AG09319 (cell line): ENCODE results near the gene HOXD4.

Experiments
- DNase-seq: peaks from one replicate; pipeline ENCODE4 v3.0.0-alpha.2; 2010; ENCODE audit warnings: low read depth; ENCODE audit errors: extremely low read depth
- TF ChIP-seq, protein P1 (sequence below): IDR thresholded peaks from 2 replicates; pipeline ENCODE4 v1.5.1; 2011; ENCODE audit warnings: low read depth, mild to moderate bottlenecking, inconsistent platforms, low read length, moderate library complexity

The HOXD4 gene

DNA sequence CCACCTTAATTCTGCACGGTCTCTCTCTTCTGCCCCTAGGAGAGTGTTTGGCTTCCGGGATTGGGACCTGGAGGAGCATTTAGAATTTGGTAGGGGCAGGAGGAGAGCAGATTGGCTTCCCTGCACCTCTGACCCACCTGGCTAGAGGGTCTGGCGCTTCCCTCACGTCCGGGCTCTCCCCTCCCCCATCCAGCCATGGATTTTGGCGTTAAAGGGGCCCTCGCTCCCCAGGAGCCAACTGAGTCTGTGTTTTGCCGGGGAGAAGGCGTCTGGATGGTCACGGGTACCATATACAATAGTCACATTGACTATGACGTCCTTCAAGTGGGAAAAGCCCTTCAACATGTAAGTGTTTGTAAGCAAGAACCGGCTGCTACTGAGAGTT is 12.3 kb downstream of the HOXD4 start:
- TF ChIP-seq, protein P1, sequence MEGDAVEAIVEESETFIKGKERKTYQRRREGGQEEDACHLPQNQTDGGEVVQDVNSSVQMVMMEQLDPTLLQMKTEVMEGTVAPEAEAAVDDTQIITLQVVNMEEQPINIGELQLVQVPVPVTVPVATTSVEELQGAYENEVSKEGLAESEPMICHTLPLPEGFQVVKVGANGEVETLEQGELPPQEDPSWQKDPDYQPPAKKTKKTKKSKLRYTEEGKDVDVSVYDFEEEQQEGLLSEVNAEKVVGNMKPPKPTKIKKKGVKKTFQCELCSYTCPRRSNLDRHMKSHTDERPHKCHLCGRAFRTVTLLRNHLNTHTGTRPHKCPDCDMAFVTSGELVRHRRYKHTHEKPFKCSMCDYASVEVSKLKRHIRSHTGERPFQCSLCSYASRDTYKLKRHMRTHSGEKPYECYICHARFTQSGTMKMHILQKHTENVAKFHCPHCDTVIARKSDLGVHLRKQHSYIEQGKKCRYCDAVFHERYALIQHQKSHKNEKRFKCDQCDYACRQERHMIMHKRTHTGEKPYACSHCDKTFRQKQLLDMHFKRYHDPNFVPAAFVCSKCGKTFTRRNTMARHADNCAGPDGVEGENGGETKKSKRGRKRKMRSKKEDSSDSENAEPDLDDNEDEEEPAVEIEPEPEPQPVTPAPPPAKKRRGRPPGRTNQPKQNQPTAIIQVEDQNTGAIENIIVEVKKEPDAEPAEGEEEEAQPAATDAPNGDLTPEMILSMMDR = no peak
- no peak for DNase-seq

DNA sequence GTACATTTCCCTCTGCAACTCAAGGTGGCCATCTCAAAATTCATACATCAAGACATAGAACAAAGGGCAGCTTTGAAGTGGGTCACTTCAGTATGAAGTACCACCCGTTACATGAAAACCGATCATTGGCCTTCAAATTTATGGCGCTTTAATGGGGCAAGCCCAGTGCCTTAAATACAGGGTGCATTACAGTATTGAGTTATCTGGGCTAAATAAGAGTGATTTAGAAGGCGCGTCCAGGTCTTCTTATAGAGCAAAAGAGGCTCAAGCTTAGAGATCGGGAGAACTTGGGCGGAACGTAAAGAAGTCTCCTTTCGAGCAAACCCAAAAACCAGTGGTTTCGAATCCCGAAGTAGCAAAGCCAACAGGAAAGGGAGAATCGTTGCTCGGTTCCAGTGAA is 12.9 kb downstream of the HOXD4 start:
- TF ChIP-seq, protein P1 = no peak
- DNase-seq = no peak

DNA sequence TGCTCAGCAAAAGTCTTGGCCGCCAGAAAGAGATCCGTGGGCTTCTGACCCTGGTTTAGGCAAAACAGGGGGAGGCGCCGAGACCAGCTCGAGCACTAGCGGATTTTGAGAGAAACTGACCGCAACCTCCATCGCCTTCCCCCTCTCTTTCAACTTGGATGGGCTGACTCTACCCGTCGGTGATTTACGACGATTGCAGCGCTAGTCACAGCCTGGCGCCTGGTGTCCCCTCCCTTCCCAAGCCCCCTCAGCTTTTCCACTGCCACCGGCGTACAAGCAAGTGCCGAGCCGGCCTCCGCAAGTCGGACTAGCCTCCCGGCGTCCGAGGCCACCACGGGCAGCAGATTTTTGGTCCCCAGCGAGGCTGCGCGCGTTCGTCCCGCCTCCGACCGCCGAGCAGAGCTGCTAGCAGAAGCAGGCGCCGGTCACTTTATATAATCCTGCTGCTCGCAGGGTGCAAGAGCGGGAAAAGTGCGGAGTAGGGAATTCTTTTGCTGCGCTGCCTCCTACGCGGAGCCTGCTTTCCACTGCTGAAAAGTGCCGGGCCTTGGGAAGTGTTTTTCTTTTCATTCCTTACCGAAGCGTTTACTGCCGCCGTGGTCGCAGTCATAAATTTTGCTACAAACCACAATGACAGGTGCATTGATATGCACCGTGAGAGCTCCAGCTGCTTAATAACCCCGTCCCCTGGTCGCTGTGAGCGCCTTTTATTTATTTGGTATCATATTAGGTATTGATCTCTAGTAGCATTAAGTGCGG is 13.4 kb downstream of the HOXD4 start:
- TF ChIP-seq, protein P1 = no peak

DNA sequence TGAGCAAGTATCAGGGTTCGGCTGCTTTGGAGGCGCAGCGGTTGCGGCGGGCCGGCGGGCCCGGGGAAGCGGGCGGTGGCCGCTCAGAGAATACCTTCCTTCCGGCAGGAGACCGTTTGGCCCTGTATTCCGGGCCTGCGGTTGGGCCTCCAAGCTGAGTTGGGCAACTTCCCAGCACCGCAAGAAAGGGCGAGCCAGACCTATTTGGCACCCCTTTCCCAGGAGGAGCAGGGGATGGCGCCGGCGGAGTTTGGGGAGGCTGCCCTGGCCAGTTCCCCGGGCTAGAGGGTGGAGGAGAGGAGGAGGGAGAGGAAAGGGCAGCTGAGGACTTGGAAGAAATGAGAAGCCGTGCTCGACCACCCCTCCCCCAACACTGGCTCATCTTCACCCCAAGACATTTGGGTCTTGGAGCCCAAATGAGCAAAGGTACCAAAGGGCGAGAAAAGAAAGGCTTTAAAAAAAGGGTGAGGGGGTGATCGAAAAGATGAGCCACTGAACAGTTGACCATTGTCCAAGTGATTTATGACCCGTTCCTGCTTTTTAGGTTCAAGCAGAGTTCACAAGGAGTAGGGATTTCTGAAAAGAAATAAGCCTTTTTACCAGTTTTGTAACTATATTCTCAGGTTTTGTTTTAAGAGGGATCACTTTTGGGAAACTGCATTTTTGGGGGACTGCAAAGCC is 14.2 kb downstream of the HOXD4 start:
- TF ChIP-seq, protein P1 = no peak
- DNase-seq = no peak

More for the DNA sequence above, 13.4 kb downstream of the HOXD4 start:
- no peak for DNase-seq

DNA sequence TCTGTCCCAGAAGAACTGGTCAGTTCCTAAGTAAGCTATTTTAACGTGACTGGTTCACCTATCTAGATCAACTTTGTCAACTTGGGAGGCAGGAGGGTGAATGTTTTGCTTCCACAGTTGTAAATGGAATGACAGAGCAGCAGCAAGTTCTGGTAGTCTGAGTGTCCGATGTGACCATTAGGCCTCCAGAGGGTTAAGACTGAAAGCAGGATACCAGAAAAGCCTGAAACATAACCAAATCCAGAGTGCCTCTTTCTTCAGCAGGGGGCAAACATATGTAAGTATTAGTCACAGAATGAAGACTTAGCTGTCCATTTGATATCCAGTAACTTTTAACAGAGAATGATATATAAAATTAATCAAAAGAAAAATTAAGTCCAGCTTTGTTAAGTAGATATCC is 14.9 kb downstream of the HOXD4 start:
- no peak for DNase-seq

DNA sequence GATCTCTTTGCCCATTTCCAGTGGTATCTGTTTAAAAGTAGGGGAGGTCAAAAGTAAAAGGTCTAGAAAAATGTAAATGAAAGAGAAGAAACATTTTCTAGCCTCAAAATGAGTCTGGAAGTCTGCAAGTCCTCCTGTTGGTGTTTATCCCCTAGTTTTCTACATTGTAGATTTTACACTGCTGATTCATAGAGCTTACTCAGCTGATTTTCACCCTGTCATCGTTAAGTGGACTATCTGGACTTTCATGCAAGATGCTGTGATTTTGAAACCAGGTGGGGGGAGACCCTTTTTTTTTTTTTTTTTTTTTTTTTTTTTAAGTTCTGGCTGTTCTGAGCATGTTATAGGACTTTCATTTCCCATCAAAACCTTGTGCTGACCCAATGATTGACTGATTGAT is 16.0 kb downstream of the HOXD4 start:
- TF ChIP-seq, protein P1 = no peak
- DNase-seq = no peak

More for the DNA sequence above, 14.9 kb downstream of the HOXD4 start:
- TF ChIP-seq, protein P1 = no peak

DNA sequence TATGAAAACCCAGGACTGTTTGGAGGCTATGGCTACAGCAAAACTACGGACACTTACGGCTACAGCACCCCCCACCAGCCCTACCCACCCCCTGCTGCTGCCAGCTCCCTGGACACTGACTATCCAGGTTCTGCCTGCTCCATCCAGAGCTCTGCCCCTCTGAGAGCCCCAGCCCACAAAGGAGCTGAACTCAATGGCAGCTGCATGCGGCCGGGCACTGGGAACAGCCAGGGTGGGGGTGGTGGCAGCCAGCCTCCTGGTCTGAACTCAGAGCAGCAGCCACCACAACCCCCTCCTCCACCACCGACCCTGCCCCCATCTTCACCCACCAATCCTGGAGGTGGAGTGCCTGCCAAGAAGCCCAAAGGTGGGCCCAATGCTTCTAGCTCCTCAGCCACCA is 17.8 kb downstream of the HOXD4 start:
- TF ChIP-seq, protein P1 = no peak
- no peak for DNase-seq
